Measurements from ENCODE around the gene CBFA2T2.
"Not testable (repeated sequence)": the region's sequence is repeated elsewhere in the genome, so short reads cannot be mapped to it uniquely, and the experiment has no call there.

Gene CBFA2T2

DNA sequence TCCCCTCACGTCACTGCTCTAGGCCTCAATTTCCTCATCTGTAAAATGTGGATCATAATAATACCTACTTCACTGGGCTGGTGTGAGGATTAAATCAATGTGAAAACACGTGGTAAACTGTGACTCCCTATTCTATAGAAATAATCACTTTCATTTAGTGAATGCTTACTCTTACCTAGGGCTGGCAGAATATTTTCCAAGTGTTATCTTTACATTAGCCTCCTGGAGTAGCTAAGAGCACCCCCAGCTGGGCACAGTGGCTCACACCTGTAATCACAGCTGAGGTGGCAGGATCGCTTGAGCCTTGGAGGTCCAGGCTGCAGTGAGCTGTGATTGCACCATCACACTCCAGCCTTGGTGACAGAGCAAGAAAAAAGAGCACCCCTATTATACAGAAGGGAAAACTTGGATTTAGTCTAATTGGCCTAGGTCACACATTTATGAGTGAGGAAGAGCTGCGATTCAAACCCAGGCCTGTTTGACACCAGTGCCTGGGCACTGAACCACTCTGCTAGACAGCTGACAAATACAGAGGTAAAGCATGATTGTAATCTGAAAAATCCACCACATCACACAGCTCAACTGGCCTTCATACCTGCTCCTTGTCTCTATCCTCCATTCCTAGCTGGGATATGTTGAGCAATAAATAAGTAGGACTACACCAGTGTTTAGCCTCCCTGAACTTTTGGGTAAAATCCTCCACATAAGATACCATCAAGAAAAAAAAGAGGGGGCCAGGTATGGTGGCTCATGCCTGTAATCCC, 44.9 kb upstream of the CBFA2T2 start:
- peak overlapping the region in 9 of 10 experiments; percentile 79 to 89 (median 84); a peak in 18 of 20 replicates for H3K4me3 ChIP-seq
- H3K4me1 ChIP-seq: peaks cover 29 to 66% (median 61%) of the 10 kb centered on the region in 10 experiments

GRCh38 chr20:33445881-33446625, 43.8 kb upstream of the CBFA2T2 start:
- H3K4me1 ChIP-seq: peaks cover 29 to 56% (median 52%) of the 10 kb centered on the region in 10 experiments
- peak overlapping the region in 5 of 11 experiments; percentile 9 to 56 (median 41); a peak in 8 of 22 replicates for H3K27ac ChIP-seq
- H3K27me3 ChIP-seq: peaks cover 0 to 13% (median 0%) of the 10 kb centered on the region in 11 experiments; a peak in 1 of 22 replicates
- H3K4me2 ChIP-seq: peak overlapping the region; percentile 41 to 98 (median 95)
- no peak for TF ChIP-seq Cebpa-rat (IDR thresholded peaks at IDR 0.05)
- no peaks in the 10 kb centered on the region for H3K36me3 ChIP-seq
- peaks cover 0 to 24% (median 12%) of the 10 kb centered on the region in 11 experiments; a peak in 17 of 22 replicates for H3K9me3 ChIP-seq (replicated peaks in 1 of 11)
- peak overlapping the region in 3 of 10 experiments; percentile 3 to 18 (median 16); a peak in 3 of 20 replicates for H3K4me3 ChIP-seq
- no peaks in the 10 kb centered on the region; a peak in 2 of 22 replicates for H4K20me1 ChIP-seq
- peak overlapping the region in 6 of 11 experiments; percentile 12 to 60 (median 36); a peak in 9 of 22 replicates for H3K9ac ChIP-seq

More for the DNA sequence above, 44.9 kb upstream of the CBFA2T2 start:
- Histone ChIP-seq H3K27me3 (peaks cover 0 to 13% (median 0%) of the 10 kb centered on the region in 11 experiments; a peak in 1 of 22 replicates), H3K4me2 (peak overlapping the region; percentile 84 to 98 (median 95)), H3K9me3 (replicated peaks in 1 of 11) (peaks cover 0 to 22% (median 12%) of the 10 kb centered on the region in 11 experiments; a peak in 17 of 22 replicates), H3K36me3 (no peaks in the 10 kb centered on the region), H3K27ac (peak overlapping the region in 2 of 11 experiments; percentile 26 to 55; a peak in 3 of 22 replicates), H3K9ac (peak overlapping the region in 6 of 11 experiments; percentile 28 to 84 (median 52); a peak in 10 of 22 replicates), H4K20me1 (no peaks in the 10 kb centered on the region; a peak in 2 of 22 replicates)
- peak in 1 of 11 experiments; percentile 8; a peak in 1 of 22 replicates for TF ChIP-seq Cebpa-rat (IDR thresholded peaks at IDR 0.05)

- peaks cover 0 to 24% (median 12%) of the 10 kb centered on the region in 11 experiments; a peak in 17 of 22 replicates for H3K9me3 ChIP-seq (replicated peaks in 1 of 11)
- no peaks in the 10 kb centered on the region for H3K27me3 ChIP-seq
- H3K4me1 ChIP-seq: peaks cover 9 to 16% (median 15%) of the 10 kb centered on the region in 10 experiments
- no peaks in the 10 kb centered on the region for H4K20me1 ChIP-seq
- no peaks in the 10 kb centered on the region for H3K36me3 ChIP-seq
- no peak for TF ChIP-seq Cebpa-rat (IDR thresholded peaks at IDR 0.05)
- H3K27ac ChIP-seq: no peak overlapping the region
- no peak overlapping the region for H3K4me3 ChIP-seq
- no peak overlapping the region for H3K4me2 ChIP-seq
- no peak overlapping the region for H3K9ac ChIP-seq
Observed at GRCh38 chr20:33450867-33451266, 39.0 kb upstream of the CBFA2T2 start.

GRCh38 chr20:33456916-33457642, 32.8 kb upstream of the CBFA2T2 start:
- H3K9me3 ChIP-seq (replicated peaks in 1 of 11); H3K36me3 ChIP-seq; H3K27ac ChIP-seq; H3K9ac ChIP-seq; H3K27me3 ChIP-seq; H3K4me1 ChIP-seq; H3K4me2 ChIP-seq; H4K20me1 ChIP-seq; H3K4me3 ChIP-seq: not testable (repeated sequence)

DNA sequence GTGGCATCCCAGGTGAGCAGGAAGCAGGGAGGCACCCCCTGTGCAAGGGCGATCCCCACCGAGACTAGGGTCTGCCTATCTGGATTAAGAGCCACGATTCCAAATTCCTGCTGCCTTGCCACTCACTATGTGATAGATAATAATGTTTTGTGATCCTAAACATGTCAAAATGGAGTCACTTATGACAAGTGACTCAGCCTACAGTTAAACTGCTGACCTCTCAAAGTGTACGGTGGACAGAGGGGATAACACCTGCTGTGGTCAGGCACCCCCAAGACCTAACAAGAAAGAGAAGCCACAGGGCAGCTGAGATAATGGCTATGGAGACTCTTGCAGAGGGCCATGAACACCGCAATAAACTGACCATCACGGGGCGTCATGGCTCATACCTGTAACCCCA, 30.3 kb upstream of the CBFA2T2 start:
- TF ChIP-seq Cebpa-rat (IDR thresholded peaks at IDR 0.05): no peak
- no peaks in the 10 kb centered on the region for H3K36me3 ChIP-seq
- H3K9ac ChIP-seq: no peak overlapping the region
- no peak overlapping the region for H3K4me2 ChIP-seq
- H3K4me1 ChIP-seq: peaks cover 3 to 9% (median 6%) of the 10 kb centered on the region in 10 experiments; a peak in 14 of 20 replicates
- H3K27me3 ChIP-seq: no peaks in the 10 kb centered on the region
- H4K20me1 ChIP-seq: no peaks in the 10 kb centered on the region
- H3K27ac ChIP-seq: no peak overlapping the region
- H3K4me3 ChIP-seq: no peak overlapping the region
- no peaks in the 10 kb centered on the region for H3K9me3 ChIP-seq (replicated peaks in 1 of 11)

DNA sequence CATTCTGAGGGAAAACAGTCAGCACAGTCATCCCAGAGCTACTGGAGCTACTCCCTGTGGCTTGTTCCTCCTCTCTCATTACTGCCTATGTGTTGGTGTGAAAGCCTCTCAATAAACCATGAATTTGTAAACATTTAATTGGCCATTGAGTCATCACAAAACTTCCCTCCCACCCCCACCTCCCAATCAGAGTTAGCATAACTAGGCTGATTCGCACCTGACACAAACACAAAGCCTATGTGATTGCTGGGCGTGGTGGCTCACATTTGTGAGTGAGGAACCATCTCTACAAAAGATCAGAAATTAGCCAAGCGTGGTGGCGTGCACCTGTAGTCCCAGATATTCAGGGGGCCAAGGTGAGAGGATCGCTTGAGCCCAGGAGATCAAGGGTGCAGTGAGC, 29.2 kb upstream of the CBFA2T2 start:
- Histone ChIP-seq H3K4me1 (peaks cover 8 to 20% (median 15%) of the 10 kb centered on the region in 10 experiments; a peak in 17 of 20 replicates), H3K27me3 (no peaks in the 10 kb centered on the region), H3K36me3 (no peaks in the 10 kb centered on the region), H3K27ac (no peak overlapping the region), H3K9ac (no peak overlapping the region), H3K9me3 (replicated peaks in 1 of 11) (no peaks in the 10 kb centered on the region), H3K4me3 (no peak overlapping the region), H4K20me1 (no peaks in the 10 kb centered on the region), H3K4me2 (no peak overlapping the region)
- TF ChIP-seq Cebpa-rat (IDR thresholded peaks at IDR 0.05): no peak

DNA sequence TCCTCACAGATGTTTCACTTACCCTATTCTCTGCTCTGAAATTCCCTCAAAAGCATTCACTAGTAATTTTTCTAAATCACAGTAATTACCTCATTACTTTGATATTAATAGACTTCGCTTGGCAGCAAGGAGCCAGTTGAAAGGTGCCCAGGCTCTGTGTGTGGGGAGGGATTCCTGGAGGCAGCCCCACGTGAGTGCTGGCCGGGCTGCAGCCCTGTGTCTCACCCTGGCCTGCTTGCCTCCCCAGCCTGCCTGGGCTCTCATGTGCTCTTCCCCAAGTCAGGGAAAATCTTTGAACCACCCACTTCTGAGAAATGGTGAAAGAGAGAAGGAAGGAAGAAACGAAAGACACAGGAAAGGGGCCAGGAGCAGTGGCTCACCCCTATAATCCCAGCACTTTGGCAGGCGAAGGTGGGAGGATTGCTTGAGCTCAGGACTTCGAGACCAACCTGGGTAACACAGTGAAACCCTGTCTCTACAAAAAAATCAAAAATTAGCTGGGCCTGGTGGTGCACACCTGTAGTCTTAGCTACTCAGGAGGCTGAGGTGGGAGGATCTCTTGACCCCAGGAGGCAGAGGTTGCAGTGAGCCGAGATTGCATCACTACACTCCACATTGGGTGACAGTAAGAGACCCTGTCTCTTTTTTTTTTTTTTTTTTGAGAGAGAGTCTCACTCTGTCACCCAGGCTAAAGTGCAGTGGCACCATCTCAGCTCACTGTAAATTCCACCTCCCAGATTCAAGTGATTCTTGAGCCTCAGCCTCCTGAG, 26.4 kb upstream of the CBFA2T2 start:
- peak overlapping the region in 2 of 11 experiments; percentile 8 to 21; a peak in 1 of 22 replicates for H3K9ac ChIP-seq
- no peak overlapping the region; a peak in 1 of 22 replicates for H3K4me2 ChIP-seq
- H3K4me3 ChIP-seq: no peak overlapping the region
- TF ChIP-seq Cebpa-rat (IDR thresholded peaks at IDR 0.05): no peak
- no peaks in the 10 kb centered on the region for H3K36me3 ChIP-seq
- H3K4me1 ChIP-seq: peaks cover 9 to 28% (median 22%) of the 10 kb centered on the region in 10 experiments; a peak in 17 of 20 replicates
- H3K27ac ChIP-seq: no peak overlapping the region
- H3K9me3 ChIP-seq (replicated peaks in 1 of 11): no peaks in the 10 kb centered on the region
- H3K27me3 ChIP-seq: no peaks in the 10 kb centered on the region
- no peaks in the 10 kb centered on the region for H4K20me1 ChIP-seq

GRCh38 chr20:33464759-33465158, 25.1 kb upstream of the CBFA2T2 start:
- H4K20me1 ChIP-seq; H3K27me3 ChIP-seq; H3K9ac ChIP-seq; H3K36me3 ChIP-seq; H3K4me3 ChIP-seq; H3K9me3 ChIP-seq (replicated peaks in 1 of 11); H3K27ac ChIP-seq: not testable (repeated sequence)
- peak overlapping the region in 9 of 11 experiments; percentile 25 to 86 (median 73); a peak in 18 of 22 replicates for H3K4me2 ChIP-seq
- H3K4me1 ChIP-seq: peaks cover 9 to 28% (median 22%) of the 10 kb centered on the region in 10 experiments; a peak in 17 of 20 replicates

Data from BLaER1 treated with 17β-estradiol and CSF1 and Interleukin-3, amounts not matched to agents 10 nM and 100 nM (cell line).